Measurements from ENCODE around the gene SENP8.
"Not testable (repeated sequence)": the region's sequence is repeated elsewhere in the genome, so short reads cannot be mapped to it uniquely, and the experiment has no call there.

GRCh38 chr15:72100551-72100950, 17.7 kb upstream of the SENP8 start:
- TF ChIP-seq CTCF, POLR2A (IDR thresholded peaks at IDR 0.05): not testable (repeated sequence)
